Measurements from ENCODE around the gene STAT5B.

DNA sequence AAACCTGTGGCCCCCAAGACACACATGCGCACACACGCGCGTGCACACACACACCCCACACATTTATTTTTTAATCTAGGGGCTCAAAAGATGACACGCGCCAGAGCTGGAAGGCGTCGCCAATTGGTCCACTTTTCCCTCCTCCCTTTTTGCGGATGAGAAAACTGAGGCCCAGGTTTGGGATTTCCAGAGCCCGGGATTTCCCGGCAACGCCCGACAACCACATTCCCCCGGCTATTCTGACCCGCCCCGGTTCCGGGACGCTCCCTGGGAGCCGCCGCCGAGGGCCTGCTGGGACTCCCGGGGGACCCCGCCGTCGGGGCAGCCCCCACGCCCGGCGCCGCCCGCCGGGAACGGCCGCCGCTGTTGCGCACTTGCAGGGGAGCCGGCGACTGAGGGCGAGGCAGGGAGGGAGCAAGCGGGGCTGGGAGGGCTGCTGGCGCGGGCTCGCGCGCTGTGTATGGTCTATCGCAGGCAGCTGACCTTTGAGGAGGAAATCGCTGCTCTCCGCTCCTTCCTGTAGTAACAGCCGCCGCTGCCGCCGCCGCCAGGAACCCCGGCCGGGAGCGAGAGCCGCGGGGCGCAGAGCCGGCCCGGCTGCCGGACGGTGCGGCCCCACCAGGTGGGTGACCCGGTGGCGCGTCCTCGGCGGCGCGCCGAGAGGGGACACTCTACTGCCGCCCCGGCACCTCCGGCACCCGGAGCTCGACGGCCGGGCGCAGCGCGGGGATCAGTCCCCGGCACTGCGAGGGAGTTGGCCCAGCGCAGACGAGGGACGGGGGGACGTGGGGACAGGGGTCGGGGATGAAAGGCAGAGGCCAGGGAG, 12.0 kb upstream of the STAT5B start, which contains the start of gene STAT5A:
- TF ChIP-seq EP300 (IDR thresholded peaks at IDR 0.05; ENCODE audit: borderline replicate concordance) (no peak), RAD21 (IDR thresholded peaks at IDR 0.05; ENCODE audit: low read depth) (no peak), NFIC (IDR thresholded peaks at IDR 0.05) (no peak), FOXM1 (IDR thresholded peaks at IDR 0.05; ENCODE audit: borderline replicate concordance, low read depth) (no peak), CEBPB (IDR thresholded peaks at IDR 0.05) (no peak), TEAD4 (IDR thresholded peaks at IDR 0.05) (no peak), MAX (IDR thresholded peaks at IDR 0.05) (no peak), TAF1 (IDR thresholded peaks at IDR 0.05; ENCODE audit: low read depth) (no peak)
- TF ChIP-seq, protein P1, sequence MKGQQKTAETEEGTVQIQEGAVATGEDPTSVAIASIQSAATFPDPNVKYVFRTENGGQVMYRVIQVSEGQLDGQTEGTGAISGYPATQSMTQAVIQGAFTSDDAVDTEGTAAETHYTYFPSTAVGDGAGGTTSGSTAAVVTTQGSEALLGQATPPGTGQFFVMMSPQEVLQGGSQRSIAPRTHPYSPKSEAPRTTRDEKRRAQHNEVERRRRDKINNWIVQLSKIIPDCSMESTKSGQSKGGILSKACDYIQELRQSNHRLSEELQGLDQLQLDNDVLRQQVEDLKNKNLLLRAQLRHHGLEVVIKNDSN (IDR thresholded peaks at IDR 0.05), result peak; percentile 42; the same call in 1 of the 2 replicates

All from Ishikawa (cell line).